ENCODE results near the gene ADTRP.
A peak's percentile ranks its signal among the peaks of the same experiment; 100 is the strongest.

Gene ADTRP

GRCh38 chr6:11772109-11772825 lies 6.3 kb downstream of the ADTRP start:
- ATAC-seq, result peak; percentile 35 to 39

- ATAC-seq, result no peak
Observed at GRCh38 chr6:11771473-11772048, 7.0 kb downstream of the ADTRP start.

- no peak for ATAC-seq
Observed at GRCh38 chr6:11770546-11771466, 7.8 kb downstream of the ADTRP start.

- ATAC-seq, result no peak
Observed at GRCh38 chr6:11769811-11770545, 8.6 kb downstream of the ADTRP start.

GRCh38 chr6:11769244-11769643 lies 9.4 kb downstream of the ADTRP start:
- no peak for ATAC-seq

GRCh38 chr6:11767978-11768756 lies 10.4 kb downstream of the ADTRP start:
- no peak for ATAC-seq

GRCh38 chr6:11767458-11767857 lies 11.1 kb downstream of the ADTRP start:
- ATAC-seq, result peak in 1 of 2 donors; percentile 22

GRCh38 chr6:11766589-11767450 lies 11.8 kb downstream of the ADTRP start:
- no peak for ATAC-seq

- no peak for ATAC-seq
Observed at GRCh38 chr6:11766043-11766442, 12.6 kb downstream of the ADTRP start.

- ATAC-seq, result peak; percentile 13 to 48
Observed at GRCh38 chr6:11764250-11764604, 14.4 kb downstream of the ADTRP start.

GRCh38 chr6:11763460-11764249 lies 14.9 kb downstream of the ADTRP start:
- no peak for ATAC-seq

- no peak for ATAC-seq
Observed at GRCh38 chr6:11762794-11763459, 15.7 kb downstream of the ADTRP start.

- ATAC-seq, result no peak
Observed at GRCh38 chr6:11761744-11762620, 16.6 kb downstream of the ADTRP start.

- no peak for ATAC-seq
Observed at GRCh38 chr6:11760015-11760473, 18.6 kb downstream of the ADTRP start.

GRCh38 chr6:11758878-11759277 lies 19.7 kb downstream of the ADTRP start:
- no peak for ATAC-seq

- peak in 1 of 2 donors; percentile 36 for ATAC-seq
Observed at GRCh38 chr6:11756726-11757125, 21.9 kb downstream of the ADTRP start.

GRCh38 chr6:11756292-11756691 lies 22.3 kb downstream of the ADTRP start:
- ATAC-seq, result no peak

- ATAC-seq, result no peak
Observed at GRCh38 chr6:11755725-11756124, 22.9 kb downstream of the ADTRP start.

Data from activated CD4-positive, CD25-positive, alpha-beta regulatory T cell treated with anti-CD3 and anti-CD28 coated beads, Interleukin-2, amount 50 U/mL, for 24 hours (primary cell).